SJSA1 (cell line): Measurements from ENCODE around the gene KLHL4. TPM values are rescaled to one million over a fixed set of nuclear protein-coding genes. Genes with fewer than 3 reads are reported as not detected.
"Not testable (repeated sequence)": the region's sequence is repeated elsewhere in the genome, so short reads cannot be mapped to it uniquely, and the experiment has no call there.

Source experiments
- DNase-seq, 2 experiments: peaks; one replicate each; pipeline ENCODE4 v3.0.0-alpha.2; 2015 to 2020; ENCODE audit warnings: low spot score in 2 of 2, low read depth in 1 of 2
- H3K27ac ChIP-seq: fragments of 250-450 bp; sonication (Bioruptor Pico); 2 replicates; pipeline ENCODE4 v1.5.1; 2020; ENCODE audit warnings: mild to moderate bottlenecking, moderate library complexity
- H3K27me3 ChIP-seq: fragments of 250-450 bp; sonication (Bioruptor Pico); replicated peaks from 2 replicates; pipeline ENCODE4 v1.5.1; 2020; ENCODE audit warnings: mild to moderate bottlenecking, moderate library complexity
- H3K36me3 ChIP-seq: fragments of 250-450 bp; sonication (Bioruptor Pico); 2 replicates; pipeline ENCODE4 v1.5.1; 2020; ENCODE audit warnings: mild to moderate bottlenecking
- H3K4me1 ChIP-seq: fragments of 250-450 bp; sonication (Bioruptor Pico); replicated peaks from 2 replicates; pipeline ENCODE4 v1.6.1; 2021; ENCODE audit warnings: mild to moderate bottlenecking
- H3K4me3 ChIP-seq: fragments of 250-450 bp; sonication (Bioruptor Pico); 2 replicates; pipeline ENCODE4 v1.5.1; 2020; ENCODE audit warnings: mild to moderate bottlenecking
- H3K9me3 ChIP-seq: fragments of 250-450 bp; sonication (Bioruptor Pico); replicated peaks from 2 replicates; pipeline ENCODE4 v1.5.1; 2020; ENCODE audit warnings: mild to moderate bottlenecking
- total RNA-seq: library from RNA; depleted of rRNA; stranded (reverse); fragments of >200 nt; shearing (Covaris generic); gene quantifications from 2 replicates; pipeline ENCODE4 v1.2.3, GENCODE V29; 2014

The KLHL4 gene
- total RNA-seq, 1 experiment from 2014 or later: 3.9 TPM

DNA sequence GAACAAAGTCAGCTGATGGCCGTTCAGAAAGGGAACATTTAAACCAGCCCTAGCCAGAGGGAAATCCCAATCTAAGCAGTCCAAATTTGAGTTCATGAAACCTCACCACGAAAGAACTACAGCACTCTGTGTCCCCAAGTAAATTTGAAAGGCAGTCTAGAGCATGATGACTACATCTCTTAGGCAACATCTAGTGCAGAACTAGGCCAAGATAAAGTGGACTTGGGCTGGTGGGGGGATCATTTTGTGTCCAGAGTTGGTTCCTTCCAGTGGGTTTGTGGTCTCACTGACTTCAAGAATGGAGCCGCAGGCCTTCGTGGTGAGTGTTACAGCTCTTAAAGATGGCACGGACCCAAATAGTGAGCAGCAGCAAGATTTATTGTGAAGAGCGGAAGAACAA is 64.9 kb downstream of the KLHL4 start:
- Histone ChIP-seq H3K36me3 (no peaks in the 10 kb centered on the region), H3K4me3 (no peak overlapping the region), H3K9me3 (no peaks in the 10 kb centered on the region), H3K27ac (no peak overlapping the region), H3K27me3 (no peaks in the 10 kb centered on the region), H3K4me1 (no peaks in the 10 kb centered on the region)
- DNase-seq: no peak

DNA sequence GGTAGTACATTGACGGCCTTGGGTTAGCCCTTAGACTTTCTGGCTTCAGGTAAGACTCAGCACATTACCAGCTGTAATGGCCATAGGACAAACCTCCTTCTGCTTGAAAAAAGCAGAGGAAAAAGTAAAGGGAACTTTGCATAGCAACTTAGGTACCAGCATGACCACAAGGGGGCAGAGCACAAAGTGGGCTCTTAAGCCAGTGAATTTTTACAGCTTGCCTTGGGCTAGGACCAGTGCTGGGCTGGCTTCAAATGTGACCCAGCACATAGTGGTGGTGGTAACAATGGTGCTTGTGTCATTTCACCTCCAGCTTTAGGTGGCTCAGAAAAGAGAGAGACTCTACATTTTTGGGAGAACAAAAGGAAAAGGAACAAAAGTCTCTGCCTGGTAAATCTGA is 66.1 kb downstream of the KLHL4 start:
- Histone ChIP-seq H3K27ac (no peak overlapping the region), H3K36me3 (no peaks in the 10 kb centered on the region), H3K9me3 (no peaks in the 10 kb centered on the region), H3K27me3 (no peaks in the 10 kb centered on the region), H3K4me3 (no peak overlapping the region), H3K4me1 (no peaks in the 10 kb centered on the region)
- DNase-seq: peak in 1 of 2 experiments; percentile 38

DNA sequence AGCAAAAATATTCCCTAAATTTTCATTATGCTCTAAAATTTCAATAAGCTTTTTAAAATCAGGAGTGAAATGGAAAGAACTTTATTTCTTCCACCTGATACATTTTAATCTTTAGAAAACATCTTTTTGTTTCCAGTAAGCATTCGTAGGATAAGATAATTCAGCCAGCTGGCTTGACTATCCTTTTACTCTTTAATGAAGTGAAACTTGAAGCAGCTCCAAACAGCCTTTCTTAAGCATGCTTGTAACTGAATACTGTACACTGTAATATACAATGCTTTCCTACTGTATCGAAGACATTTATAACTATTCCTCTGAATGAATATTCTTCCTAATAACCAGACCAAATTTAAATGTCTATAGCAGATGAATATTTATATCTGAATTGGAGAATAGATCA is 98.8 kb downstream of the KLHL4 start:
- no peaks in the 10 kb centered on the region for H3K9me3 ChIP-seq
- H3K36me3 ChIP-seq: no peaks in the 10 kb centered on the region
- no peak overlapping the region for H3K4me3 ChIP-seq
- no peak for DNase-seq
- H3K27ac ChIP-seq: no peak overlapping the region
- H3K27me3 ChIP-seq: no peaks in the 10 kb centered on the region
- H3K4me1 ChIP-seq: no peaks in the 10 kb centered on the region

DNA sequence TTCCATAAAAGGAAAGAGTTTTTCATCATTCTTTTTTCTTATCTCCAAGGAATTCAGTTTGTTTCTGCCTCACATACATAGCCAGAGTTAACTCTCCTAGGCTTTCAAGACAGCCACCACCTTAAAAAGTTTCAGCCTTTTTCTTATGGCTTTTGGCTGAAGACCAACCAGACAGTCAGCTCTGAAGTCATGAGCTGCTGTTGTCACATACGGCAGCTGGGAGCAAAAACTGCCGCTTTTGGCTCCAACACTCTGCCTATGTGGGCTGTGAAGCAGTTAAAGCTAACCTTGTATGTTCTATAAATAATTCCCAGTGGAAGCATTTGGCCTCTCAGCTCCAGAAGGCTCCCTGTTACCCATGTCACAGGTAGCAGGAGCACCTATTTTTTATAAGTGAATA is 104.1 kb downstream of the KLHL4 start:
- DNase-seq: no peak
- Histone ChIP-seq H3K36me3 (no peaks in the 10 kb centered on the region), H3K27ac (no peak overlapping the region), H3K27me3 (no peaks in the 10 kb centered on the region), H3K9me3 (no peaks in the 10 kb centered on the region), H3K4me1 (no peaks in the 10 kb centered on the region), H3K4me3 (no peak overlapping the region)

DNA sequence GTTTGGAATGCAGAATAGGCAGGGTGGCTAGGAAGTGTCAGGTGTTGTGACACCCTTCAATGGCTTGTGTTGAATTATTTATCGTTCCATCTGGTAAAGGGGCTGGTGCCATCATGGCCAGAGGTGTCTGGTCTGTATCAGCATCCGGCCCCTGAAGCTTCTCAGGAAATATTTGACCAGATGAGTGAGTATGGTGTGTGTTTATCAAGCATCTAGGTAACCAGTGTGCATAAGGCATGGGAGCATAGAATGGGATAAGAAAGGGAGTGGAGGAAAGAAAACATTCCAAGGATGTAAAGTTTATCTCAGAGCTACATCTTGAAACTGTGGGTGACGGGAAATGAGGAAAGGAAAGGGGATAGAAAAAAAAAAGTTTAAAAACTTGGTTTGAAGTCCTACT is 109.4 kb downstream of the KLHL4 start:
- H3K27me3 ChIP-seq: no peaks in the 10 kb centered on the region
- H3K9me3 ChIP-seq: no peaks in the 10 kb centered on the region
- no peaks in the 10 kb centered on the region for H3K4me1 ChIP-seq
- H3K4me3 ChIP-seq: no peak overlapping the region
- DNase-seq: no peak
- no peaks in the 10 kb centered on the region for H3K36me3 ChIP-seq
- no peak overlapping the region for H3K27ac ChIP-seq

DNA sequence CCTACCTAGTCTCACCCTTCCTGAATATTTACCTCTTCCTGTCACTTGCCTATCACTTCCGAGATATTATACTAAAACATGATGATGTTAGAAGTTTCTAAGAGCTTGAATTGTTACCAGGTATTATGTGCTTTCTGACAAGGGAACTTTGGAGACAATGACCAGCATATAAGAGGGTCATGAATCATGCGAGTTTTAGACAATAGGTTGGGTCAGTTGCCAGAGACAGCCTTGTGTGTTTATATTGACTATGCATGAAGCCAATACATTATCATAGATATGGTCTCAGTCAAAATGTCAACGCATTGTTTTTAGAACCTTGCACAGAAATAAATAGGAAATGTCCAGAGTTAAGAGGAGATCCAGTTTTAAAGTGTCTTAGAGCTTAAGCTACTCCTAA is 116.8 kb downstream of the KLHL4 start:
- H3K36me3 ChIP-seq: no peaks in the 10 kb centered on the region
- DNase-seq: no peak
- no peak overlapping the region for H3K27ac ChIP-seq
- H3K4me1 ChIP-seq: no peaks in the 10 kb centered on the region
- no peaks in the 10 kb centered on the region for H3K27me3 ChIP-seq
- H3K4me3 ChIP-seq: no peak overlapping the region
- no peaks in the 10 kb centered on the region for H3K9me3 ChIP-seq

DNA sequence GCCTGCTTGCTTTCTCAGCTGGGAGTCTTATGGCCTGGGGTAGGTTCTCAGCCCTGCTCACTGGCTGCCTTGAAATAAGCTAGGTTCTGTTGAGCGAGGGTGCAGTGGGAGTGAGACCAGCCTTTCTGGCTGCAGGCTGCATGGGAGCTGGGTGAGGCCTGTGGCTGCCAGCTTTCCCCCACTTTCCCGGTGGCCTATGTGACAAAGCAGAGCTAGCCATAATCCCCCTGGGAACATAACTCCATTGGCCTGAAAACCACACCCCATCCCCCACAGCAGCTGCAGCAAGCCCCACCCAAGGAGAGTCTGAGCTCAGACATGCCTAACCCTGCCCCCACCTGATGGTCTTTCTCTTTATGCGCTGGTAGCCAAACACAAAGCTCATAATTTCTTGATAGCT is 118.9 kb downstream of the KLHL4 start:
- Histone ChIP-seq H3K4me1 (no peaks in the 10 kb centered on the region), H3K27me3 (no peaks in the 10 kb centered on the region), H3K36me3 (no peaks in the 10 kb centered on the region), H3K9me3 (no peaks in the 10 kb centered on the region), H3K27ac (no peak overlapping the region), H3K4me3 (no peak overlapping the region)
- DNase-seq: no peak

DNA sequence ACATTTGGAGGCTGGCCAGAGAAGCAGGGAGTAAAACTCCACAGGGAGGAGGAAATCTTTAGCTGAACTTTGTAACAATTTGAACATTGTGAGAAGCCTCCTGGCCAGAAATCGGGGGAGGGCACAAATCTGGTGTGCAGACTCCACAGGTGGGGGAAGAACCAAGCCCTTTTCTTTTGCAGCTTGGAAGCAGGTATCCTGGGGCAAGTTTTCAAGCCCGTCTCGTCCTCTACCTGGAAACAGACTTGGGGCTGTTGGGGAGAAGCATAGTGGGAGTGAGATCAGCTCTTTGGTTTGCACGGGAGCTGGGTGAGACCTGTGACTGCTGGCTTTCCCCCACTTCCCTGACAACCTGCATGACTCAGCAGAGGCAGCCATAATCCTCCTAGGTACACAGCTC is 123.8 kb downstream of the KLHL4 start:
- not testable (repeated sequence) for H3K36me3 ChIP-seq, H3K27ac ChIP-seq, DNase-seq

DNA sequence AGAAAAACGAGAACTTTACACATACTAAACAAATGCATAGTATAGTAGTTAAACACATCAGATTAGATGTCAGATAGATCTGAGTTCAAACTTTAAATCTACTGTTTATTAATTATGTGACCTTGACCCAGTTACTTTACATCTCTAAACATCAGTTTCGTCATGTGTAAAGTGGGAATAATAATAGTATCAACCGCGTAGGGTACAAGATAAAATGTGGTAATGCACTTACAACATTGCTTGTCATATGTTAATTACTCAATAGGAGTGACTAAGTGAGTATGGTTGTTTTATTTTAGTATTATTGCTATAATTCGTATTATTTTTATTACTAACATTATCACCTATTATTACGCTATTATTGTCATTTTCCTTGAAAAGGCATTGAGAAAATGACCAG is 144.2 kb downstream of the KLHL4 start:
- no peaks in the 10 kb centered on the region for H3K4me1 ChIP-seq
- H3K9me3 ChIP-seq: no peaks in the 10 kb centered on the region
- no peaks in the 10 kb centered on the region for H3K27me3 ChIP-seq
- H3K4me3 ChIP-seq: no peak overlapping the region
- H3K27ac ChIP-seq: no peak overlapping the region
- H3K36me3 ChIP-seq: no peaks in the 10 kb centered on the region
- no peak for DNase-seq

More for the DNA sequence above, 123.8 kb downstream of the KLHL4 start:
- H3K4me3 ChIP-seq, H3K4me1 ChIP-seq, H3K27me3 ChIP-seq, H3K9me3 ChIP-seq: not testable (repeated sequence)

DNA sequence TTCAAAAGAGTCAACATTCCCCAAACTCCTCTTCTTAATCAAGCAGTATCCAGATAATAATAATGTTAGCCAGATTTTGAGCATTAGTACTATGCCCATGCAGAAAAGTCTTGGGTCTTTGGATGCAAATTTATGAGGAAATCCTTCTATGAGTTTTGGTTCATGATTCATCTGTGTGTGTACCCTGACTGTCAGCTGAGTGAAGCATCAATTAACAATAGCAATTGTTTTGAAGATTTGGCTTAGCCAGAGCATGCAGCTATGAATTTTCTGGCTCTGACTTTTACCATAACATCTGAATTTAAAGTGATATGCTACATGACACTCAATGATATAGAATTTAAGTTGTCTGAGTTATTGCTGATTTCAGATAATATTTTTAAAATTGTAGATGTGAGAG is 145.8 kb downstream of the KLHL4 start:
- Histone ChIP-seq H3K9me3 (no peaks in the 10 kb centered on the region), H3K36me3 (no peaks in the 10 kb centered on the region), H3K4me1 (no peaks in the 10 kb centered on the region), H3K27me3 (no peaks in the 10 kb centered on the region), H3K4me3 (no peak overlapping the region), H3K27ac (no peak overlapping the region)
- DNase-seq: no peak

DNA sequence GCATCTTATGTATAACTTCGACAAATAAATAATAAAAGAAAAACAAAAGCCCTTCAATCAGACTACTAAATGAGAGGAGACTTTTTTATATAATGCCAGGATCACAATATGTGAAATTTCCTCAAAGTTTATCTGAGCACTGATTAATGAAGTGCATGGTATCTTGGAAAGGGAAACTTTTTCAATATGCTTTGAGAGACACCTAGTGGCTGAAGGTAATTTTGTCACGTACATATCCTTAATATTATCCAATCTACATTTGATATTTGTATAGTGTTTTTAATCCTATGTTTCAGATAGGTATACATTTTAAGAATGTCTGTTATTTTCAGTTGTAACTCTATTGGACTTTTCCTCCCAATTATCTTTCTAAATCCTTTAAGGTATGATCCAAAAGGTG is 146.8 kb downstream of the KLHL4 start:
- DNase-seq: no peak

DNA sequence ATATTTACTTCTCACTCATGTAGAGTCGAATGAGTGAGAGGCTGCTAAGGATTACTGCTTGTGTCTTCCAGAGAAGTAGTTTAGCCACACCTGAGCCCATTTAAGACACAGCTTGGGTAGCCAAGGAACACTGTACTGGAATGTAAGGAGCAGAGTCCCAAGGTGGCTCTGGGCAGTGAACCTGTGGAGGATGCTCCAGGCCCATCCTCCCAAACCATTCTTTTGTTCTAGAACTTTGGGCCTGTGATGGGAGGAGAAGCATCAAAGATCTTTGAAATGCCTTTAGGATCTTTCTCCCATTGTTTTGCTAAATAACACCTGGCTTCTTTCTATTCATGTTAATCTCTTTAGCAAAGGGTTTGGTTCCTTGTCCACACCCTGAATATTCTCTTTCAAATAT is 162.2 kb downstream of the KLHL4 start:
- Histone ChIP-seq H3K27me3 (no peaks in the 10 kb centered on the region), H3K9me3 (no peaks in the 10 kb centered on the region), H3K27ac (no peak overlapping the region), H3K4me1 (no peaks in the 10 kb centered on the region), H3K4me3 (no peak overlapping the region), H3K36me3 (no peaks in the 10 kb centered on the region)
- DNase-seq: no peak

More for the DNA sequence above, 146.8 kb downstream of the KLHL4 start:
- Histone ChIP-seq H3K4me1 (no peaks in the 10 kb centered on the region), H3K27me3 (no peaks in the 10 kb centered on the region), H3K4me3 (no peak overlapping the region), H3K9me3 (no peaks in the 10 kb centered on the region), H3K27ac (no peak overlapping the region), H3K36me3 (no peaks in the 10 kb centered on the region)

DNA sequence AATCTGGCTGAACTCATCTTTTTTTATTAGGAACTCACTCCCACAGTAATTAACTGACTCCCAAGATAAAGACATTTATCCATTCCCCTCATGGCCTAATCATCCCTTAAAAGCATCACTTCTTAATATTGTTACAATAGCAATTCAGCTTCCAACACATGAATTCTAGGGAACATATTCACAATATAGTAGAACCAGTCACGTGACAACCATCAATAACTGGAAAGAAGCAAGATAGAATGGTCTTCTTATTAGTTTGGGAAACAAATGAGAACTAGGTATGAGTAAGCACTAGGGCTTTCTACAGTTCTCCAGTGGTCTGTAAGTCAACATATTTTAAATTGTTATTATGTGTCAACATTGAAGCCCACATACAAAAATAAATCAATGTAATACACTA is 170.1 kb downstream of the KLHL4 start:
- Histone ChIP-seq H3K36me3 (no peaks in the 10 kb centered on the region), H3K27ac (no peak overlapping the region), H3K9me3 (no peaks in the 10 kb centered on the region), H3K27me3 (no peaks in the 10 kb centered on the region), H3K4me1 (no peaks in the 10 kb centered on the region), H3K4me3 (no peak overlapping the region)
- no peak for DNase-seq

DNA sequence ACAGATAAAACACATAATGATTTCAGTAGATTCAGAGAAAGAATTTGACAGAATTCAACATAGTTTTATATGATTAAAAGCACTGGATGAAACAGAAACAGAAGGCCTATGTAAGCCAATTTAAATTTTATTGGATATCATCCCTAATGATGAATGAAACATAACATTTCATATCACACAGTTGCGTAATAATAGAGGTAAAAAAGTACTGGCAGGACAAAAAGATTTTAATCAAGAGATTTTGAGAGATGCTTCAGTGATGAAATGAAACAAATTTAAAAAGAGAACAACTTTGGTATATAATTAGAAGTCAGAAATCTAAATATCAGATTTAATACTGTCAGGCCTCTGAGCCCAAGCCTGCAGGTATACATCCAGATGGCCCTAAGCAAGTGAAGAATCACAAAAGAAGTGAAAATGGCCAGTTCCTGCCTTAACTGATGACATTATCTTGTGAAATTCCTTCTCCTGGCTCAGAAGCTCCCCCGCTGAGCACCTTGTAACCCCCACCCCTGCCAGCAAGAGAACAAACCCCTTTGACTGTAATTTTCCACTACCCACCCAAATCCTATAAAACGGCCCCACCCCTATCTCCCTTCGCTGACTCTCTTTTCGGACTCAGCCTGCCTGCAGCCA is 170.6 kb downstream of the KLHL4 start:
- not testable (repeated sequence) for H3K9me3 ChIP-seq, H3K4me3 ChIP-seq, H3K27me3 ChIP-seq, H3K27ac ChIP-seq, H3K4me1 ChIP-seq, H3K36me3 ChIP-seq, DNase-seq

DNA sequence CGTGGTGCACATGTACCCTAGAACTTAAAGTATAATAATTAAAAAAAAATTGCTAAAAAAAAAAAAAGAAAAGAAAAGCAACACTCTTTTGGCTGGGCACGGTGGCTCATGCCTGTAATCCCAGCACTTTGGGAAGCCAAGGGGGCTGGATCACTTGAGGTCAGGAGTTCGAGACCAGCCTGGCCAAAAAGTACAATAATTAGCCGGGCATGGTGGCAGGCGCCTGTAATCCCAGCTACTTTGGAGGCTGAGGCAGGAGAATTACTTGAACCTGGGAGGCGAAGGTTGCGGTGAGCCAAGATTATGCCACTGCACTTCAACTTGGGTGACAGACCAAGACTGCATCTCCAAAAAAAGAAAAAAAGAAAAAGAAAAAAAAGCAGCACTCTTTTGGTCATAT is 171.6 kb downstream of the KLHL4 start:
- not testable (repeated sequence) for H3K36me3 ChIP-seq, DNase-seq

More for the DNA sequence above, 171.6 kb downstream of the KLHL4 start:
- not testable (repeated sequence) for H3K9me3 ChIP-seq, H3K27me3 ChIP-seq, H3K4me3 ChIP-seq, H3K27ac ChIP-seq, H3K4me1 ChIP-seq
